ENCODE results near the gene SERPIND1.

Gene SERPIND1

GRCh38 chr22:20811171-20811570, 37.3 kb downstream of the SERPIND1 start:
- TF ChIP-seq CTCF (IDR thresholded peaks at IDR 0.05; ENCODE audit: insufficient read depth, low read length, poor library complexity, severe bottlenecking), result no peak
- no peak overlapping the region for H3K4me3 ChIP-seq (replicated peaks; ENCODE audit: low read depth, low read length)
- H3K27me3 ChIP-seq (replicated peaks; ENCODE audit: control insufficient read depth, insufficient read depth, low read length), result no peaks in the 10 kb centered on the region
- peaks cover 9% of the 10 kb centered on the region for H3K36me3 ChIP-seq (ENCODE audit: control insufficient read depth, insufficient read depth, low read length)
- DNase-seq (ENCODE audit: extremely low read depth, insufficient read length), result no peak

- peaks cover 12% of the 10 kb centered on the region for H3K36me3 ChIP-seq (ENCODE audit: control insufficient read depth, insufficient read depth, low read length)
- no peak for TF ChIP-seq CTCF (IDR thresholded peaks at IDR 0.05; ENCODE audit: insufficient read depth, low read length, poor library complexity, severe bottlenecking)
Observed at GRCh38 chr22:20811971-20812660, 38.2 kb downstream of the SERPIND1 start.

DNA sequence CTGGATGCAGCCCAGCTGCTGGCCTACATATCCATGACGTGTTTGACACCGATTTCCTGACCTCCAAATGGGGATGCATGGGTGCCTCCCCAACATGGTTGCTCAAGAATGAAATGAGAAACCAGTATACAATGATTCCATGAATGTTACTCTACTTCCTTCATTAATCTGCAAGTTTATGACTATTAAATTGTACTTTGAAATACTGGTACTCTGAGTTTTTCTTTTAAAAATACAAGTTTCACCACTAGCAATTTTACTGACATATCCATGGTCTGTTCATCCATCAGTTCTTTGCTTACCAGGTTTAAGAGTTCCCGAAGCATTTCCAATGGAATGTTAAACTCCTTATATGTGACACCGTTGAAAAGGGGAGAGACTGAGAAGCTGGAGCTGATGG, 39.1 kb downstream of the SERPIND1 start:
- H3K27me3 ChIP-seq (replicated peaks; ENCODE audit: control insufficient read depth, insufficient read depth, low read length), result no peaks in the 10 kb centered on the region
- peaks cover 7% of the 10 kb centered on the region for H3K36me3 ChIP-seq (ENCODE audit: control insufficient read depth, insufficient read depth, low read length)
- no peak overlapping the region for H3K4me3 ChIP-seq (replicated peaks; ENCODE audit: low read depth, low read length)
- DNase-seq (ENCODE audit: extremely low read depth, insufficient read length), result no peak
- TF ChIP-seq CTCF (IDR thresholded peaks at IDR 0.05; ENCODE audit: insufficient read depth, low read length, poor library complexity, severe bottlenecking), result no peak

More at GRCh38 chr22:20811971-20812660, 38.2 kb downstream of the SERPIND1 start:
- Histone ChIP-seq H3K27me3 (replicated peaks; ENCODE audit: control insufficient read depth, insufficient read depth, low read length) (no peaks in the 10 kb centered on the region), H3K4me3 (replicated peaks; ENCODE audit: low read depth, low read length) (no peak overlapping the region)
- DNase-seq (ENCODE audit: extremely low read depth, insufficient read length), result no peak

- Histone ChIP-seq H3K4me3 (replicated peaks; ENCODE audit: low read depth, low read length) (no peak overlapping the region), H3K27me3 (replicated peaks; ENCODE audit: control insufficient read depth, insufficient read depth, low read length) (no peaks in the 10 kb centered on the region), H3K36me3 (ENCODE audit: control insufficient read depth, insufficient read depth, low read length) (peaks cover 6% of the 10 kb centered on the region)
- no peak for DNase-seq (ENCODE audit: extremely low read depth, insufficient read length)
- TF ChIP-seq CTCF (IDR thresholded peaks at IDR 0.05; ENCODE audit: insufficient read depth, low read length, poor library complexity, severe bottlenecking), result no peak
Observed at GRCh38 chr22:20814221-20814808, 40.4 kb downstream of the SERPIND1 start.

DNA sequence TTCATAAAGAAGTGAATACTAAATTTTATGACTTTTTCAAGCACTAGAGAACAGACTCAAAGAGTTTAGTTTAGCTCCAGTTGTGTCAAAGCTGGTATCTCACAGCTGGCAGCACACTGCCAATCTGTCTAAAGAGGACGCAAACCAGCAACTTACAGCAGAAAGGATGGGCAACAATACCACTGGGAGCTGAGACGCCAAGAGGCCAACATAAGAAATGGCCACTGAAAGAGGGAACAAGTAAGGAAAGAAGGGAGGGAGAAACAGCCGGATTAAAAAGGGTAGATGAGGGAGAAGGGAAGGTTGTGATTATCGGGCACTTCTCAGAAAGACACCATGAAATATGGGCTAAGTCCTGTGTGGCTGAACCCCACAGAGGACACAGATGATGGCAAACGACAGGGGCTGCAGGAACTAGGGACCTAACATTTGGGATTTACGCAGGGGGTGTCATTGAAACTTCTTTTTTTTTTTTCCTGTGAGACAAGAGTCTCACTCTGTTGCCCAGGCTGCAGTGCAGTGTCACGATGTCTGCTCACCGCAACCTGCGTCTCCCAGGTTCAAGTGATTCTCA, 41.7 kb downstream of the SERPIND1 start:
- TF ChIP-seq CTCF (IDR thresholded peaks at IDR 0.05; ENCODE audit: insufficient read depth, low read length, poor library complexity, severe bottlenecking), result no peak
- DNase-seq (ENCODE audit: extremely low read depth, insufficient read length), result no peak
- Histone ChIP-seq H3K27me3 (replicated peaks; ENCODE audit: control insufficient read depth, insufficient read depth, low read length) (no peaks in the 10 kb centered on the region), H3K4me3 (replicated peaks; ENCODE audit: low read depth, low read length) (no peak overlapping the region), H3K36me3 (ENCODE audit: control insufficient read depth, insufficient read depth, low read length) (peaks cover 8% of the 10 kb centered on the region)

All from GM06990 (cell line).